ELF-1 (cell line): Measurements from ENCODE around the gene MYL2.
"Not testable (repeated sequence)": the region's sequence is repeated elsewhere in the genome, so short reads cannot be mapped to it uniquely, and the experiment has no call there.

Source experiments
- DNase-seq: peaks from one replicate; pipeline ENCODE4 v3.0.0-alpha.2; 2016; ENCODE audit warnings: low read depth, low spot score

Gene MYL2, protein sequence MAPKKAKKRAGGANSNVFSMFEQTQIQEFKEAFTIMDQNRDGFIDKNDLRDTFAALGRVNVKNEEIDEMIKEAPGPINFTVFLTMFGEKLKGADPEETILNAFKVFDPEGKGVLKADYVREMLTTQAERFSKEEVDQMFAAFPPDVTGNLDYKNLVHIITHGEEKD

GRCh38 chr12:110920324-110920910, at the start of gene MYL2:
MYL2 (minus strand) TSS chr12:110920579; CDS start chr12:110920529, 50 bp downstream.
- DNase-seq = no peak

- no peak for DNase-seq
Observed at GRCh38 chr12:110966081-110966760, 45.8 kb upstream of the MYL2 start.

DNA sequence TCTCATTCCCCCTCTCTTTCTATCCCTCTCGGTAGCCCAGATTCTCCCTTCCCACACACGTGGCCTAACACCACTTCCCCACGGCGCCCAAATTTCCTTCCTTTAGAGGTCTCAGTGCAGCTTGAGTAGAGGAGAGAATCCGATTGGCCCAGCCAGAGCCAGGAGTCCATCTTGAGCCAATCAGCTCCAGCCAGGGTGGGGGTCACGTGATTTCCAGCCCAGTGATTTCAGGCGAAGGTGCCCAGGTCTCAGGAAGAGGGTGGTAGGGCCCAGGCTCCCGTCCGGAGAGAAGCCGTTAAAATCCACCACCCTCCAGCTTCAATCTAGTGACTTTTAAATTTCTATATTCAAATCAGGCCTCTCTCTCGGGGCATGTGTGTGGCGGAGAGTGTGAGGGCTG, 45.2 kb upstream of the MYL2 start:
- DNase-seq = no peak

GRCh38 chr12:110960795-110961194, 40.4 kb upstream of the MYL2 start:
- DNase-seq = no peak

DNA sequence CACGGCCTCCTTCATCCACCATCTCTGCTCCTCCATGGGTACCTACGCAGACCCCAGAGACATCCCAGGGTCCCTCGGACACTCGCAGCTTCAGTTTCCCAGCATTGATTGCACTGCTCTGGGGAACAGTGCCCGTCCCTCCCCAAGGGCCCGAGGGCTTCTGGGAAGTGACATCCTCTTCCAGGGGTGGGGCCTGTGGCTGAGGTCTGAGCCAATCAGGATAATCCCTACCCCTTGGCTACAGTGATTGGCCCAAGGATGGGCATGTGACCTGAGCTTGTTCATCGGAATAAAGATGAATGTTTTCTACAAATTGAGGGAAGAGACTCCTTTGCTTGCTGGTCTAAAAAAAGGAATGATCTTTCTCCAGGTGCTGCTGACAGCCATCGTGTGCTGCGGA, 37.3 kb upstream of the MYL2 start:
- DNase-seq = no peak

GRCh38 chr12:110957159-110957558, 36.8 kb upstream of the MYL2 start:
- DNase-seq = no peak

DNA sequence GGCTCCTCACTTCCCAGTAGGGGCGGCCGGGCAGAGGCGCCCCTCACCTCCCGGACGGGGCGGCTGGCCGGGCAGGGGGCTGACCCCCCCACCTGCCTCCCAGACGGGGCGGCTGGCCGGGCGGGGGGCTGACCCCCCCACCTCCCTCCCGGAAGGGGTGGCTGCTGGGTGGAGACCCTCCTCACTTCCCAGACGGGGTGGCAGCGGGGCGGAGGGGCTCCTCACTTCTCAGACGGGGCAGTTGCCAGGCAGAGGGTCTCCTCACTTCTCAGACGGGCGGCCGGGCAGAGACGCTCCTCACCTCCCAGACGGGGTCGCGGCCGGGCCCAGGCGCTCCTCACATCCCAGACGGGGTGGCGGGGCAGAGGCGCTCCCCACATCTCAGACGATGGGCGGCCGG, 30.5 kb upstream of the MYL2 start:
- not testable (repeated sequence) for DNase-seq

GRCh38 chr12:110950466-110950865, 30.1 kb upstream of the MYL2 start:
- DNase-seq = not testable (repeated sequence)

- DNase-seq = peak; percentile 68
Observed at GRCh38 chr12:110948041-110948440, 27.7 kb upstream of the MYL2 start.

DNA sequence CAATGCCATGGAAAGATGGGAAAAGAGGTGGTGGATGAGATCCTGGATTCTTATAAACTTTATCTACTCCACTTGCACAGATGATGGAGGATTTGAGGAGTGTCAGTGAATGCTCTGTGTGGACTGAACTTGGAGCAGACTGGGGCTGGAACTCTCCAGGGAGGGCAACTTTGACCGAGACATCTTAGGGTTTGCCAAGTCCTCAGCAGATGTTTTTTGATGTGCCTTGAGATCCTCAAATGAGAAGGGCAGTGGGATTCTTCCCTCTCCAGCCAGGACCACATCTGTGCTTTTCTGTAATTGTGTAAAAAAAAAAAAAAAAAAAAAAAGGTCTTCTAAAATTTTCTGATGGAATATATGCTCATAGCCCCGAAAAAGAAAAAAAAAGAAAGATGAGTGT, 23.0 kb upstream of the MYL2 start:
- no peak for DNase-seq

DNA sequence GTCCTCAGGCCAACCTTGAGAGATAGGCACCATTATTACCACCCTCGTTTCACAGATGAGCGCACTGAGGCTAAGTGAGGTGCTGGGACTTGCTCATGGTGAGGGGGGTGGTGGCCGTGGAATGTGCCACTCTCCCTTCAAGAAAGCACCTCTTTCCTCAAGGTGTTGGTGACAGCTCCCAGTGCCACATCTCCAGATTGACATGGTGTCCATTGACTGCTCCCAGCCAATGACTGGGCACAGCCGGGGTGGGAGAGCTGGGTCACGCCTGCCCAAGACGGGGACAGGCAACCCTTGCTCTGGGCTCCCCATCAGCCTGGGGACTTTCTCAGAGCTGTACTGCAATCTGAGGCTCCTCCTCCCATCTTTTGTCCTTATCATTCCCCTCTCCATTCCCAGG, 21.0 kb upstream of the MYL2 start:
- no peak for DNase-seq

DNA sequence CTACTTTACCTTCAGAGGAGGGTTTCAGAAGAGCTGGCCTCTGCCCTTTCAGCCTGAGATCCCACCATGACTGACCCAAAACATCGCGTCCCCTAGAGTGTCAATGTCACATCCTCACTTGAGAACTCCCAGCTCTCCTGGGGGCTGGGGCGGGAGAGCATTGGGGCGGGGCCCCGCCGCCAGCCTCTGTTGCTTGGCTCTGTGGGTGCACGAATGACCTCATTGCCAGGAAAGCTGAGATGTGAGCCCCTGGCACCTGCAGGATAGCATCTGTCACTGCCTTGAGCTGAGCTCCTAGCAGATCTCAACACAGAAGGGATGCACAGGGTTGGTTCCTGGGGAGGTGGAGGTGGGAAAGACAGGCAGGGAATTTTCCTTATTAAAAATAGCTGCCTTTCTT, 20.6 kb upstream of the MYL2 start:
- no peak for DNase-seq

- no peak for DNase-seq
Observed at GRCh38 chr12:110940296-110940695, 19.9 kb upstream of the MYL2 start.

- peak; percentile 96 for DNase-seq
Observed at GRCh38 chr12:110937104-110937641, 16.8 kb upstream of the MYL2 start.

GRCh38 chr12:110936367-110937103, 16.2 kb upstream of the MYL2 start:
- DNase-seq = peak; percentile 70

- no peak for DNase-seq
Observed at GRCh38 chr12:110935588-110935987, 15.2 kb upstream of the MYL2 start.

DNA sequence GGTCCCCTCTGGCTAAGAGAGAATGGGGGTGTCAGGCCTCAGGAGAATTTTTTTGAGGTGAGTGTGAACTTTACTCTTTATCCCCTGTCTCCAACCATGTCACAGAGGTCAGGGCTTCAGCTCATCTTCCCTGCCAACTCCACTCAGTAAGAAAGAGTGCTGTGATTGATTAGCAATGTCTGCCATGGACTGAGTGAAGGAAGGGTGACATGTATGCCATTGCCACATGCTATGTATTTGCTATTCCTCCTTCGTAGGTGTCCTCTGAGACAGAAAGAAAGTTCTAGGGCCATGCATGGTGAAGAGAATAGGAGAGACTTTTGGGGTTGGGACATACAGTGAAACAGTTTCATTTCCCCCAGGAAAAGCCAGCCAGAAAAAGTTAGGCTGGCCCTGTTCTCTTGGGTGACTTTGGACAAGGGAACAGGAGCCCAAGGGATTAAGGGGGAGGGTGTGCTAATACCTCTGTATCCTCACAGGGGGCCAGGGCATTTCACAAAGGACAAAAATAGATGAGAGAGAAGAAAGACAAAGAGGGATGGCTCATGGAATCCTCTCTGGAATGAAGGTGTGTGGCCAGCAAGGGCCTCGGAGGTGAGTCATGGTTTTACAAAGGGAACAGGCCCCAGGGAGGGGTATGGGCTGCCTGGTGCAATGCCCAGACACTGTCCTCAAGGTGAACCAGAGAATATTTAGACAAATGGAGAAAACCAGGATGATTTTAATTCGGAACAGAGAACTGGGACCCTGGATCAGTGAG, 13.9 kb upstream of the MYL2 start:
- DNase-seq = peak; percentile 78

GRCh38 chr12:110933326-110933974, 13.1 kb upstream of the MYL2 start:
- DNase-seq = no peak

DNA sequence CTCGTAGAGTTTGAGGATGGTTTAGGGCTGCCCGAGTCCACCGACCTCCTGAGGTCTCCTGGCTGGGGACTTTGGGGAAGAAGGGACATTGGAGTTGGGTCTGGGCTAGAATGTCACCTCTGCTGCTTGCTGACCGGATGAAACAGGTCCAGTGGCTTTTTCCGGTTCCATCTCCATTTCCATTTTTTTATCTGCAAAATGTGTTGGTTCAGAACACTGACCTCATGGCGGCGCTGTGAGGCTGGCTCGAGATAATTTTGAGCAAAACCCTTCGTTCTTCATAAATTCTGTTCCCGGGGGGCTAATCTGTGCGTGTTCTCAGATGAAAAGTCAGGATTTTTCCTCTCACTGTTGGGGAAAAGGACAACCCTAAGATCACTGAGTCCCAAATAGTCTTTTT, 11.7 kb upstream of the MYL2 start:
- DNase-seq = peak; percentile 31

DNA sequence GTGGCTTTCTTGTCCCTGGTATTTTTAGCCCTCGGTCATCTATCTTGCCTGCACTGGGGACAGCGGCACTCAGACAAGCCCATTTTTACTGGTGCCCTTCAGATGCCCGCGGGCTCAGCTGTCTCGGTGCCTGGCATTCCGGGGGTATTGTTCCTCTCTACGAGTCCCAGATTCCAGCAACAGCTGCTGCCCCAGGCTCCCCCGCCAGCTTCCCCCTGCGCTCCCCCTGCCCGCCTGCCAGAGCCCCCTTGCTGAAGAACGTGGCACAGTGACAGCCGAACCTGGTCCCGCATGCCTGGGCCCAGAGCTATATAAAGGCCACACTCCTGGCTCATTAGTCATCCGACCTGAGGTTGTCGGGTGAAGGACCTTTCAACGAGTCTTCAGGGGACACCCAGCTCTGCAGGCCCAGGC, 10.9 kb upstream of the MYL2 start:
- DNase-seq = peak; percentile 42
